DMS 273 (cell line): Measurements from ENCODE around the gene MIEN1.
"Not testable (repeated sequence)": the region's sequence is repeated elsewhere in the genome, so short reads cannot be mapped to it uniquely, and the experiment has no call there.

Experiments used
- DNase-seq: peaks from one replicate; lab custom pipeline; 2025; ENCODE audit not compliant: unreplicated experiment; lab: John Stamatoyannopoulos, UW

Gene MIEN1

GRCh38 chr17:39719563-39720355, 10.6 kb downstream of the MIEN1 start:
- DNase-seq: no peak

DNA sequence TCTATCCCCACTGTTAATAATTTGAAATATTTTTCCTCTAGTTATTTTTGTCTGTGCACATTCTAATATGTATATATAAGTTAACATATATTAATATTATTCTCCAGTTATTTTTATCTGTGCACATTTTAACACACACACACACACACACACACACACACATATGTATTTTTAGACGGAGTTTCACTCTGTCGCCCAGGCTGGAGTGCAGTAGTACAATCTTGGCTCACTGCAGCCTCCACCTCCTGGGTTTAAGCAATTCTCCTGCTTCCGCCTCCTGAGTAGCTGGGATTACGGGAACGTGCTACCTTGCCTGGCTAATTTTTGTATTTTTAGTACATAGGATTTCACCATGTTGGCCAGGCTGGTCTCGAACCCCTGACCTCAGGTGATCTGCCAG, 12.7 kb downstream of the MIEN1 start:
- no peak for DNase-seq

- peak; percentile 31 for DNase-seq
Observed at GRCh38 chr17:39716879-39717536, 13.3 kb downstream of the MIEN1 start.

- no peak for DNase-seq
Observed at GRCh38 chr17:39716073-39716818, 14.1 kb downstream of the MIEN1 start.

GRCh38 chr17:39715375-39716072, 14.8 kb downstream of the MIEN1 start:
- DNase-seq: no peak

GRCh38 chr17:39714234-39714633, 16.1 kb downstream of the MIEN1 start:
- no peak for DNase-seq

GRCh38 chr17:39711851-39712250, 18.5 kb downstream of the MIEN1 start:
- DNase-seq: no peak

DNA sequence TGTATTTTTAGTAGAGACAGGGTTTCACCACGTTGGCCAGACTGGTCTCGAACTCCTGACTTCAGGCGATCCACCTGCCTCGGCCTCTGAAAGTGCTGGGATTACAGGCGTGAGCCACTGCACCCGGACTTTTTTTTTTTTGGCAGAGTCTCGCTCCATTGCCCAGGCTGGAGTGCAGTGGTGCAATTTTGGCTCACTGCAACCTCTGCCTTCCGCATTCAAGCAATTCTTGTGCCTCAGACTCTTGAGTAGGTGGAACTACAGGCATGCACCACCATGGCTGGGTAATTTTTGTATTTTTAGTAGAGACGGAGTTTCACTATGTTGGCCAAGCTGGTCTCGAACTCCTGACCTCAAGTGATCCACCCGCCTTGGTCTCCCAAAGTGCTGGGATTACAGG, 19.3 kb downstream of the MIEN1 start:
- DNase-seq: not testable (repeated sequence)

- DNase-seq: peak; percentile 71
Observed at GRCh38 chr17:39709998-39710964, 20.1 kb downstream of the MIEN1 start.

DNA sequence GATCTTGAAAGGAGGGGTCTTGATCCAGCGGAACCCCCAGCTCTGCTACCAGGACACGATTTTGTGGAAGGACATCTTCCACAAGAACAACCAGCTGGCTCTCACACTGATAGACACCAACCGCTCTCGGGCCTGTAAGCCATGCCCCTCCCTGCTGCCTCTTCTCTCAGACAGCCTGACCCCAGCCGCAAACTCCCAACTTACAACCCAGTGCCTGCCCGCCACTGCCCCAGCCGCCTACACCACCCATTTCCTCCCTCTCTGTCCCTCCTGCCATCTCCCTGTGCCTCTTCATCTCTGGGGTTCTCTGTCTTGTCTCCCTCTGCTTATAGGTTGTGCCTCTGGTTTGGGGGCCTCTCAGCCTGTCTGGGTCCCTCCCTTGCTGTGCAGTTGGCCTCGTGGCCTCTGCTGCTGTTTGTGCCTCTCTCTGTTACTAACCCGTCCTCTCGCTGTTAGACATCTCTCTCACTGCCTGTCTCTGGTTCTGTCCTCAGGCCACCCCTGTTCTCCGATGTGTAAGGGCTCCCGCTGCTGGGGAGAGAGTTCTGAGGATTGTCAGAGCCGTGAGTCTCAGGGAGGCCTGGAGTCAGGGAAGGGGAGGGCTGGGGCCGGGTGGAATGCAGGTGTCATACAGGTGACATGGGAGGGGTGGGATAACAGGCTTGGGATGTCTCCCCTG, 20.9 kb downstream of the MIEN1 start:
- DNase-seq: no peak

DNA sequence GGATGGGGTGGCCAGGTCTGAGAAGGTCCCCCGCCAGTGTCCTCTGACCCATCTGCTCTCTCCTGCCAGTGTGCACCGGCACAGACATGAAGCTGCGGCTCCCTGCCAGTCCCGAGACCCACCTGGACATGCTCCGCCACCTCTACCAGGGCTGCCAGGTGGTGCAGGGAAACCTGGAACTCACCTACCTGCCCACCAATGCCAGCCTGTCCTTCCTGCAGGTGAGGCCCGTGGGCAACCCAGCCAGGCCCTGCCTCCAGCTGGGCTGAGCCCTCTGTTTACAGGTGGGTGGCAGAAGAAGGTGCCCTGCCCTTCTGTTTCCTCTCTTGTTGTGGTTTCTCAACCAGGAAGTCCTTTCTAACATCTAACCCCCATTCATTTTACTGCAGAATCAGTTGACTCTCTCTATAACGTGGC, 23.4 kb downstream of the MIEN1 start:
- DNase-seq: no peak

DNA sequence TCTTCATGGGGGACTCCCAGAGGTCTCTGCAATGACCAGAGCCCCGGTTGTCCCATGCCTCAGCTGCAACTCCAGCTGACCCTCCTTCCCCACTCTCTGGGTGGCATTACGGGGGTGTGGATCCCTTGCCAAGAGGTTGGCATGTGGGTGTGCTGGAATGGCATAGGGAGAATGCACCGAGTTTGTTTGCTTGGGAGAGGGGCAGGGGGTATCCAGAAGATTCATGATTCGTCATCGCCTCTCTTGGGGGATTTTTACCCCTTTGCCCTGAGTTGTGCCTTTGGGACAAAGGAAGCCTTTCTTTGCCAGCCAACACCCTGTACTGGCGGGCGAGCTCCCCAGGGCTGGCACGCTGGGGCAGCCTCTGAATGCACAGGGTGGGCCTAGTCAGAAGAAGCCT, 23.9 kb downstream of the MIEN1 start:
- no peak for DNase-seq

GRCh38 chr17:39705786-39706348, 24.5 kb downstream of the MIEN1 start:
- no peak for DNase-seq

- DNase-seq: no peak
Observed at GRCh38 chr17:39704821-39705551, 25.3 kb downstream of the MIEN1 start.

DNA sequence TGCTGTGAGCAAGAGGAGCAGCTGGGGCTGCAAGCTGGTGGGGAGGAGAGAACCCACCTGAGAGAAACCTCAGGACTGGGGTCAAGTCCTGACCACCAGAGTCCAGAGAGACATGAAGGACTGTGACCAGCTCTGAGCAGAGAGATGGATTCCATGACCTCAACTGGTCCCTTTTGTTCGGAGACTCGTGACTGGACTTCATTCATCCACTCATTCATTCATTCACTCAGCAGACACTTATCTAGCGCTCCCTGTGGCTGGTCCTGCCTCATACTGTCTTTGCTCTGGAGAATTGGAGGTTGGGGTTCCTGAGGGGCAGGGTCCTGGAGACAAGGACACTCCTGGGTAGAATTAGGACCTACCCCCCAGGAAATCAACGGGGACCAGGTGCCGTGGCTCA, 26.4 kb downstream of the MIEN1 start:
- DNase-seq: no peak

- no peak for DNase-seq
Observed at GRCh38 chr17:39702901-39703893, 27.1 kb downstream of the MIEN1 start.

- no peak for DNase-seq
Observed at GRCh38 chr17:39701784-39702422, 28.4 kb downstream of the MIEN1 start.
